ENCODE results near the gene TRPV3.

TRPV3 gene

DNA sequence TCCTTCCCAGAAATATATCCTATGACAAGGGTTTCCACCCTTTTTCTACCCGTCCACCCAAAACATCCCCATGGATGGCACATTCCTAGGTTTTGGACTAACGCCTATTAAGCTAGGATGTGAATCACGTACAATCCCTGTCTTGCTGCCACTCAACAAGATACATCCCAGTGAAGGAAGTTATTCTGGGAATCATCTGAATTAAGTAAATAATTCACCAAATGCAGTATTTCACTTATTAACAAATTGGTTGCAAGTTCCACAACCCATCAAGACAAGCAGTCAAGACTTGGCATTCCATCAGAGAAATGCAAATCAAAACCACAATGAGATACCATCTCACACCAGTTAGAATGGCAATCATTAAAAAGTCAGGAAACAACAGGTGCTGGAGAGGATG lies 49.7 kb downstream of the TRPV3 start:
- ChIA-PET POLR2A (no interaction called here), CTCF (no interaction called here)
- TF ChIP-seq SCRT2 (tag by site-specific recombination; IDR thresholded peaks at IDR 0.05) (no peak), ZNF335 (tag by site-specific recombination; conservative IDR thresholded peaks at IDR 0.05) (no peak), ZNF350 (tag by site-specific recombination; IDR thresholded peaks at IDR 0.05) (no peak)
- Histone ChIP-seq H3K36me3 (ENCODE audit: control insufficient read depth in 2 of 2, insufficient read depth in 1 of 2, low read length in 2 of 2) (no peaks in the 10 kb centered on the region), H3K4me3 (ENCODE audit: low read depth, low read length) (no peak overlapping the region), H3K9me3 (ENCODE audit: control insufficient read depth, insufficient read depth, low read depth, low read length) (no peaks in the 10 kb centered on the region; the same call in 1 of the 2 replicates), H3K27ac (ENCODE audit: extremely low read depth, low read depth, low read length) (no peak overlapping the region), H3K4me1 (ENCODE audit: control insufficient read depth, insufficient read depth, low read length) (no peaks in the 10 kb centered on the region)

DNA sequence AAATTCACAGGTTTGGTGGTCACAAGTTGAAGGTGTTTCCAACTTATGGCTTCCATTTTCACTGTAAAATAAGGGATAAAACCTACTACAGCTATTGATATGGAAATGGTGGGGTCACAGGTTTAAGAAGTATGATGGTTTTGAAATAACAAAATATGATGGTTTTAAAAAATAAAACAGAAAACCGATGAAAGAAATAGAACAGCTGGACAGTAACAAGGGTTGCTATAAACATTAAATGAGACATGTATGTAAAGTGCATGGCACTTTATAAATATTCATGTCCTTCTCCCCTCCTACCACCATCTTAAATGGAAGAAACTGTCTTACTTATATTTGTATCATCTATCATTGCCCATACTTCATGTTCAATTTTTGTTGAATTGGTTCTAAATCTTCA lies 50.5 kb downstream of the TRPV3 start:
- H3K9me3 ChIP-seq (ENCODE audit: control insufficient read depth, insufficient read depth, low read depth, low read length) = no peaks in the 10 kb centered on the region; the same call in 1 of the 2 replicates
- no peaks in the 10 kb centered on the region for H3K36me3 ChIP-seq (ENCODE audit: control insufficient read depth in 2 of 2, insufficient read depth in 1 of 2, low read length in 2 of 2)
- no peak overlapping the region for H3K27ac ChIP-seq (ENCODE audit: extremely low read depth, low read depth, low read length)
- H3K4me1 ChIP-seq (ENCODE audit: control insufficient read depth, insufficient read depth, low read length) = no peaks in the 10 kb centered on the region
- CTCF ChIA-PET = no interaction called here
- H3K4me3 ChIP-seq (ENCODE audit: low read depth, low read length) = no peak overlapping the region
- POLR2A ChIA-PET = no interaction called here
- no peak for TF ChIP-seq GLI2 (tag by site-specific recombination; IDR thresholded peaks at IDR 0.05; ENCODE audit: borderline replicate concordance, low read depth)
- TF ChIP-seq KLF8 (tag by site-specific recombination; IDR thresholded peaks at IDR 0.05) = no peak
- TF ChIP-seq ZNF324 (tag by site-specific recombination; IDR thresholded peaks at IDR 0.05) = no peak
- TF ChIP-seq ZNF157 (tag by site-specific recombination; IDR thresholded peaks at IDR 0.05) = no peak
- TF ChIP-seq ZNF223 (tag by site-specific recombination; IDR thresholded peaks at IDR 0.05) = no peak
- TF ChIP-seq OSR2 (tag by site-specific recombination; IDR thresholded peaks at IDR 0.05) = no peak
- TF ChIP-seq, protein P1, sequence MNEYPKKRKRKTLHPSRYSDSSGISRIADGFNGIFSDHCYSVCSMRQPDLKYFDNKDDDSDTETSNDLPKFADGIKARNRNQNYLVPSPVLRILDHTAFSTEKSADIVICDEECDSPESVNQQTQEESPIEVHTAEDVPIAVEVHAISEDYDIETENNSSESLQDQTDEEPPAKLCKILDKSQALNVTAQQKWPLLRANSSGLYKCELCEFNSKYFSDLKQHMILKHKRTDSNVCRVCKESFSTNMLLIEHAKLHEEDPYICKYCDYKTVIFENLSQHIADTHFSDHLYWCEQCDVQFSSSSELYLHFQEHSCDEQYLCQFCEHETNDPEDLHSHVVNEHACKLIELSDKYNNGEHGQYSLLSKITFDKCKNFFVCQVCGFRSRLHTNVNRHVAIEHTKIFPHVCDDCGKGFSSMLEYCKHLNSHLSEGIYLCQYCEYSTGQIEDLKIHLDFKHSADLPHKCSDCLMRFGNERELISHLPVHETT (tag by site-specific recombination; IDR thresholded peaks at IDR 0.05) = no peak
- TF ChIP-seq ZNF221 (tag by site-specific recombination; IDR thresholded peaks at IDR 0.05; ENCODE audit: borderline replicate concordance) = no peak
- TF ChIP-seq, protein P2, sequence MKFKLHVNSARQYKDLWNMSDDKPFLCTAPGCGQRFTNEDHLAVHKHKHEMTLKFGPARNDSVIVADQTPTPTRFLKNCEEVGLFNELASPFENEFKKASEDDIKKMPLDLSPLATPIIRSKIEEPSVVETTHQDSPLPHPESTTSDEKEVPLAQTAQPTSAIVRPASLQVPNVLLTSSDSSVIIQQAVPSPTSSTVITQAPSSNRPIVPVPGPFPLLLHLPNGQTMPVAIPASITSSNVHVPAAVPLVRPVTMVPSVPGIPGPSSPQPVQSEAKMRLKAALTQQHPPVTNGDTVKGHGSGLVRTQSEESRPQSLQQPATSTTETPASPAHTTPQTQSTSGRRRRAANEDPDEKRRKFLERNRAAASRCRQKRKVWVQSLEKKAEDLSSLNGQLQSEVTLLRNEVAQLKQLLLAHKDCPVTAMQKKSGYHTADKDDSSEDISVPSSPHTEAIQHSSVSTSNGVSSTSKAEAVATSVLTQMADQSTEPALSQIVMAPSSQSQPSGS (tag by site-specific recombination; IDR thresholded peaks at IDR 0.05; ENCODE audit: low read depth) = no peak
- no peak for TF ChIP-seq ZNF521 (tag by site-specific recombination; IDR thresholded peaks at IDR 0.05)
- no peak for TF ChIP-seq ZNF211 (tag by site-specific recombination; IDR thresholded peaks at IDR 0.05; ENCODE audit: low read depth)
- no peak for TF ChIP-seq ZNF174 (tag by site-specific recombination; IDR thresholded peaks at IDR 0.05)
- no peak for TF ChIP-seq ZNF24 (tag by site-specific recombination; IDR thresholded peaks at IDR 0.05)
- TF ChIP-seq ZNF121 (tag by site-specific recombination; IDR thresholded peaks at IDR 0.05) = no peak
- no peak for TF ChIP-seq ZNF660 (tag by site-specific recombination; IDR thresholded peaks at IDR 0.05)
- TF ChIP-seq, protein P3, sequence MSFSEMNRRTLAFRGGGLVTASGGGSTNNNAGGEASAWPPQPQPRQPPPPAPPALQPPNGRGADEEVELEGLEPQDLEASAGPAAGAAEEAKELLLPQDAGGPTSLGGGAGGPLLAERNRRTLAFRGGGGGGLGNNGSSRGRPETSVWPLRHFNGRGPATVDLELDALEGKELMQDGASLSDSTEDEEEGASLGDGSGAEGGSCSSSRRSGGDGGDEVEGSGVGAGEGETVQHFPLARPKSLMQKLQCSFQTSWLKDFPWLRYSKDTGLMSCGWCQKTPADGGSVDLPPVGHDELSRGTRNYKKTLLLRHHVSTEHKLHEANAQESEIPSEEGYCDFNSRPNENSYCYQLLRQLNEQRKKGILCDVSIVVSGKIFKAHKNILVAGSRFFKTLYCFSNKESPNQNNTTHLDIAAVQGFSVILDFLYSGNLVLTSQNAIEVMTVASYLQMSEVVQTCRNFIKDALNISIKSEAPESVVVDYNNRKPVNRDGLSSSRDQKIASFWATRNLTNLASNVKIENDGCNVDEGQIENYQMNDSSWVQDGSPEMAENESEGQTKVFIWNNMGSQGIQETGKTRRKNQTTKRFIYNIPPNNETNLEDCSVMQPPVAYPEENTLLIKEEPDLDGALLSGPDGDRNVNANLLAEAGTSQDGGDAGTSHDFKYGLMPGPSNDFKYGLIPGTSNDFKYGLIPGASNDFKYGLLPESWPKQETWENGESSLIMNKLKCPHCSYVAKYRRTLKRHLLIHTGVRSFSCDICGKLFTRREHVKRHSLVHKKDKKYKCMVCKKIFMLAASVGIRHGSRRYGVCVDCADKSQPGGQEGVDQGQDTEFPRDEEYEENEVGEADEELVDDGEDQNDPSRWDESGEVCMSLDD (tag by site-specific recombination; IDR thresholded peaks at IDR 0.05) = no peak
- no peak for TF ChIP-seq BCL11B (tag by site-specific recombination; IDR thresholded peaks at IDR 0.05; ENCODE audit: low read depth)
- TF ChIP-seq ZNF654 (tag by site-specific recombination; IDR thresholded peaks at IDR 0.05; ENCODE audit: low read depth) = no peak
- TF ChIP-seq, protein P4, sequence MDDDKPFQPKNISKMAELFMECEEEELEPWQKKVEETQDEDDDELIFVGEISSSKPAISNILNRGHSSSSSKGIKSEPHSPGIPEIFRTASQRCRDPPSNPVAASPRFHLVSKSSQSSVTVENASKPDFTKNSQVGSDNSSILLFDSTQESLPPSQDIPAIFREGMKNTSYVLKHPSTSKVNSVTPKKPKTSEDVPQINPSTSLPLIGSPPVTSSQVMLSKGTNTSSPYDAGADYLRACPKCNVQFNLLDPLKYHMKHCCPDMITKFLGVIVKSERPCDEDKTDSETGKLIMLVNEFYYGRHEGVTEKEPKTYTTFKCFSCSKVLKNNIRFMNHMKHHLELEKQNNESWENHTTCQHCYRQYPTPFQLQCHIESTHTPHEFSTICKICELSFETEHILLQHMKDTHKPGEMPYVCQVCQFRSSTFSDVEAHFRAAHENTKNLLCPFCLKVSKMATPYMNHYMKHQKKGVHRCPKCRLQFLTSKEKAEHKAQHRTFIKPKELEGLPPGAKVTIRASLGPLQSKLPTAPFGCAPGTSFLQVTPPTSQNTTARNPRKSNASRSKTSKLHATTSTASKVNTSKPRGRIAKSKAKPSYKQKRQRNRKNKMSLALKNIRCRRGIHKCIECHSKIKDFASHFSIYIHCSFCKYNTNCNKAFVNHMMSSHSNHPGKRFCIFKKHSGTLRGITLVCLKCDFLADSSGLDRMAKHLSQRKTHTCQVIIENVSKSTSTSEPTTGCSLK (tag by site-specific recombination; IDR thresholded peaks at IDR 0.05) = no peak
- TF ChIP-seq, protein P5, sequence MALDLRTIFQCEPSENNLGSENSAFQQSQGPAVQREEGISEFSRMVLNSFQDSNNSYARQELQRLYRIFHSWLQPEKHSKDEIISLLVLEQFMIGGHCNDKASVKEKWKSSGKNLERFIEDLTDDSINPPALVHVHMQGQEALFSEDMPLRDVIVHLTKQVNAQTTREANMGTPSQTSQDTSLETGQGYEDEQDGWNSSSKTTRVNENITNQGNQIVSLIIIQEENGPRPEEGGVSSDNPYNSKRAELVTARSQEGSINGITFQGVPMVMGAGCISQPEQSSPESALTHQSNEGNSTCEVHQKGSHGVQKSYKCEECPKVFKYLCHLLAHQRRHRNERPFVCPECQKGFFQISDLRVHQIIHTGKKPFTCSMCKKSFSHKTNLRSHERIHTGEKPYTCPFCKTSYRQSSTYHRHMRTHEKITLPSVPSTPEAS (tag by site-specific recombination; IDR thresholded peaks at IDR 0.05) = no peak

All from HEK293 (cell line).